ENCODE data around the gene CENPN.

CENPN gene

GRCh38 chr16:81035975-81036750 lies 29.1 kb downstream of the CENPN start:
- peak; percentile 6 to 61 (median 28) for DNase-seq

GRCh38 chr16:81036751-81037350 lies 29.8 kb downstream of the CENPN start:
- peak; percentile 15 to 47 (median 18) for DNase-seq

- peak; percentile 19 to 53 (median 37) for DNase-seq
Observed at GRCh38 chr16:81040131-81040530, 33.1 kb downstream of the CENPN start.

- DNase-seq: no peak
Observed at GRCh38 chr16:81040842-81041241, 33.8 kb downstream of the CENPN start.

- no peak for DNase-seq
Observed at GRCh38 chr16:81041696-81042095, 34.7 kb downstream of the CENPN start.

GRCh38 chr16:81042821-81043220 lies 35.8 kb downstream of the CENPN start:
- DNase-seq: no peak

GRCh38 chr16:81053761-81054160 lies 46.7 kb downstream of the CENPN start:
- DNase-seq: no peak

- DNase-seq: no peak
Observed at GRCh38 chr16:81060576-81061306, 53.7 kb downstream of the CENPN start.

- no peak for DNase-seq
Observed at GRCh38 chr16:81061307-81061640, 54.3 kb downstream of the CENPN start.

GRCh38 chr16:81061871-81062608 lies 55.0 kb downstream of the CENPN start:
- no peak for DNase-seq

GRCh38 chr16:81066681-81067080 lies 59.7 kb downstream of the CENPN start:
- DNase-seq: no peak

GRCh38 chr16:81067166-81067565 lies 60.2 kb downstream of the CENPN start:
- DNase-seq: no peak

GRCh38 chr16:81069063-81069462 lies 62.0 kb downstream of the CENPN start:
- DNase-seq: no peak

- no peak for DNase-seq
Observed at GRCh38 chr16:81070979-81071378, 64.0 kb downstream of the CENPN start.

GRCh38 chr16:81071805-81072204 lies 64.8 kb downstream of the CENPN start:
- DNase-seq: peak; percentile 44 to 89 (median 58)

GRCh38 chr16:81073560-81074330 lies 66.7 kb downstream of the CENPN start:
- no peak for DNase-seq

GRCh38 chr16:81076566-81077075 lies 69.6 kb downstream of the CENPN start:
- peak; percentile 85 to 92 (median 90) for DNase-seq

- peak; percentile 97 to 98 (median 97) for DNase-seq
Observed at GRCh38 chr16:81077076-81077940, 70.3 kb downstream of the CENPN start, which contains the start of gene C16orf46. C16orf46 (minus strand) TSS chr16:81077238; CDS start chr16:81063955, 13,283 bp downstream.

GRCh38 chr16:81080233-81080632 lies 73.2 kb downstream of the CENPN start:
- DNase-seq: no peak

- no peak for DNase-seq
Observed at GRCh38 chr16:81081014-81081413, 74.0 kb downstream of the CENPN start.
